IMR-90 (cell line): ENCODE results near the gene BCAS3. TPM values are rescaled to one million over a fixed set of nuclear protein-coding genes. Genes with fewer than 3 reads are reported as not detected.

Experiments
- ATAC-seq: fragments of 200-7000 bp; cut with Tn5 transposase; 2 replicates; pipeline ENCODE4 v1.9.1; 2020; ENCODE audit warnings: low read depth, mild to moderate bottlenecking, moderate library complexity
- BruUV-seq: library from RNA; stranded (reverse); fragments of 400-500 nt; replicated peaks from 2 replicates; lab custom pipeline; 2021; lab: Mats Ljungman, UMichigan
- CTCF ChIA-PET: fragments of 300-600 bp; formaldehyde crosslinking; extraction: SDS; loops from one replicate; lab custom pipeline; 2021; ENCODE audit warnings: antibody characterized with exemption; lab: Yijun Ruan, JAX
- POLR2A ChIA-PET: fragments of 300-600 bp; sonication (Branson Sonifier 250); formaldehyde crosslinking; loops from one replicate; lab custom pipeline; 2022; ENCODE audit warnings: antibody characterized with exemption; ENCODE audit not compliant: unreplicated experiment; lab: Charles Lee
- DNase-seq: peaks from one replicate; pipeline ENCODE4 v3.0.0; 2013
- H2AFZ ChIP-seq: replicated peaks from 2 replicates; pipeline ENCODE3; 2013; ENCODE audit warnings: low read length, mild to moderate bottlenecking; ENCODE audit not compliant: poor library complexity
- H2AK5ac ChIP-seq: 2 replicates; pipeline ENCODE4 v1.6.1; 2013; ENCODE audit warnings: low read depth, low read length, inconsistent platforms
- H2AK9ac ChIP-seq: replicated peaks from 2 replicates; pipeline ENCODE3; 2013; ENCODE audit warnings: mild to moderate bottlenecking, low read depth, low read length, moderate library complexity; ENCODE audit not compliant: poor library complexity
- H2BK120ac ChIP-seq: 2 replicates; pipeline ENCODE4 v1.6.1; 2013; ENCODE audit warnings: low read depth, low read length, inconsistent platforms
- H2BK15ac ChIP-seq: 3 replicates; pipeline ENCODE4 v1.6.1; 2013; ENCODE audit warnings: low read depth, low read length, inconsistent platforms
- H2BK20ac ChIP-seq: 2 replicates; pipeline ENCODE4 v1.6.1; 2013; ENCODE audit warnings: low read depth, mild to moderate bottlenecking, inconsistent platforms, low read length, moderate library complexity
- H2BK5ac ChIP-seq: 2 replicates; pipeline ENCODE4 v1.6.1; 2013; ENCODE audit warnings: mild to moderate bottlenecking, low read depth, low read length, inconsistent platforms; ENCODE audit not compliant: poor library complexity, severe bottlenecking
- H3K14ac ChIP-seq: replicated peaks from 2 replicates; pipeline ENCODE4 v1.6.1; 2013; ENCODE audit warnings: low read depth, low read length, inconsistent platforms
- H3K18ac ChIP-seq: 2 replicates; pipeline ENCODE4 v1.6.1; 2013; ENCODE audit warnings: low read depth, low read length, control low read depth
- H3K23ac ChIP-seq: 2 replicates; pipeline ENCODE4 v1.6.1; 2013; ENCODE audit warnings: low read depth, low read length, inconsistent platforms
- H3K27ac ChIP-seq: 2 replicates; pipeline ENCODE4 v1.5.1; 2013; ENCODE audit warnings: mild to moderate bottlenecking, control low read depth, low read length; ENCODE audit not compliant: insufficient read depth
- H3K27me3 ChIP-seq: 2 replicates; pipeline ENCODE4 v1.6.1; 2013; ENCODE audit warnings: low read length; ENCODE audit not compliant: control insufficient read depth, insufficient read depth
- H3K36me3 ChIP-seq: 2 replicates; pipeline ENCODE4 v1.6.1; 2013; ENCODE audit warnings: low read length, mixed read lengths; ENCODE audit not compliant: control insufficient read depth, insufficient read depth
- H3K4ac ChIP-seq: 2 replicates; pipeline ENCODE4 v1.6.1; 2013; ENCODE audit warnings: low read depth, low read length, inconsistent platforms
- H3K4me1 ChIP-seq: 2 replicates; pipeline ENCODE4 v1.6.1; 2013; ENCODE audit warnings: low read length, mixed read lengths; ENCODE audit not compliant: control insufficient read depth, insufficient read depth
- H3K4me2 ChIP-seq: 2 replicates; pipeline ENCODE4 v1.6.1; 2013; ENCODE audit warnings: low read depth, mild to moderate bottlenecking, control low read depth, low read length, moderate library complexity
- H3K4me3 ChIP-seq: 2 replicates; pipeline ENCODE4 v1.5.1; 2013; ENCODE audit warnings: low read depth, mild to moderate bottlenecking, control low read depth, low read length, moderate library complexity; ENCODE audit not compliant: insufficient read depth
- H3K56ac ChIP-seq: 2 replicates; pipeline ENCODE4 v1.6.1; 2013; ENCODE audit warnings: low read length, inconsistent platforms; ENCODE audit not compliant: insufficient read depth; ENCODE audit errors: extremely low read depth
- H3K79me1 ChIP-seq, 2 experiments: 2 replicates each; pipeline ENCODE4 v1.6.1; 2013; ENCODE audit warnings: low read length in 2 of 2, inconsistent platforms in 1 of 2, low read depth in 1 of 2
- H3K9ac ChIP-seq: 2 replicates; pipeline ENCODE4 v1.6.1; 2013; ENCODE audit warnings: low read depth, low read length, control low read depth
- H3K9me1 ChIP-seq: 2 replicates; pipeline ENCODE4 v1.6.1; 2013; ENCODE audit warnings: low read length, inconsistent platforms; ENCODE audit not compliant: insufficient read depth
- H3K9me3 ChIP-seq: 2 replicates; pipeline ENCODE4 v1.6.1; 2013; ENCODE audit warnings: low read length; ENCODE audit not compliant: control insufficient read depth, insufficient read depth
- H4K20me1 ChIP-seq: 2 replicates; pipeline ENCODE4 v1.6.1; 2013; ENCODE audit warnings: low read length, inconsistent platforms; ENCODE audit not compliant: insufficient read depth
- H4K5ac ChIP-seq: 2 replicates; pipeline ENCODE4 v1.6.1; 2013; ENCODE audit warnings: mild to moderate bottlenecking, low read depth, low read length, control low read depth
- H4K8ac ChIP-seq, 2 experiments: 2 replicates each; pipeline ENCODE4 v1.6.1; 2013; ENCODE audit warnings: low read depth in 2 of 2, low read length in 2 of 2, control low read depth in 1 of 2, inconsistent platforms in 1 of 2
- H4K91ac ChIP-seq: 2 replicates; pipeline ENCODE4 v1.6.1; 2013; ENCODE audit warnings: low read depth, low read length, inconsistent platforms; ENCODE audit not compliant: insufficient read depth
- MAZ ChIP-seq: IDR thresholded peaks from 2 replicates; pipeline ENCODE4 v1.6.1; 2012; ENCODE audit warnings: low read depth, mild to moderate bottlenecking, low read length, improper control_type of control experiment, moderate library complexity, borderline replicate concordance
- NFE2L2 ChIP-seq: fragments of 150-350 bp; IDR thresholded peaks from 2 replicates; pipeline ENCODE4 v1.6.1; 2016; ENCODE audit warnings: low read depth, mild to moderate bottlenecking, low read length
- RCOR1 ChIP-seq: IDR thresholded peaks from 2 replicates; pipeline ENCODE4 v1.6.1; 2012; ENCODE audit warnings: mild to moderate bottlenecking, low read length, improper control_type of control experiment; ENCODE audit not compliant: insufficient replicate concordance
- WGBS, 2 experiments: methylation state at CpG; one replicate each; pipeline versions ENCODE4 v1.1.5 to v1.1.7; 2013; ENCODE audit warnings: missing lambda C conversion rate in 2 of 2; ENCODE audit not compliant: insufficient read length in 1 of 2; ENCODE audit errors: extremely low coverage in 2 of 2; 5-methylcytosine and 5-hydroxymethylcytosine counted together
- dilution Hi-C: fragments of 300-500 bp; cut with HindIII; formaldehyde crosslinking; loops from one replicate; pipeline ENCODE4 v1.14.3; 2018; ENCODE audit warnings: low sequenced_read_pairs; ENCODE audit not compliant: unreplicated experiment
- in situ Hi-C: fragments of 300-500 bp; cut with MboI; formaldehyde crosslinking; loops from 3 replicates; pipeline ENCODE4 v1.14.3; 2019; ENCODE audit warnings: low sequenced_read_pairs, inconsistent platforms, mixed read lengths
- intact Hi-C: fragments of 100-400 bp; cut with micrococcal nuclease; formaldehyde crosslinking; loops from 2 replicates; pipeline ENCODE4 v1.10.0; 2022
- polyA plus RNA-seq, 3 experiments: library from polyadenylated mRNA; depleted of rRNA; stranded (reverse); fragments of >200 nt; gene quantifications; 2 replicates each; pipeline ENCODE4 v1.2.3, GENCODE V29; 2012; ENCODE audit warnings: low replicate concordance in 1 of 3
- total RNA-seq: library from RNA; depleted of rRNA; stranded (reverse); fragments of >200 nt; gene quantifications from 2 replicates; pipeline ENCODE4 v1.2.3, GENCODE V29; 2012

BCAS3 gene
- total and polyA plus RNA-seq, 2 of the 4 experiments (the other 2 are of a cell fraction), result 6.3 to 27.1 TPM

DNA sequence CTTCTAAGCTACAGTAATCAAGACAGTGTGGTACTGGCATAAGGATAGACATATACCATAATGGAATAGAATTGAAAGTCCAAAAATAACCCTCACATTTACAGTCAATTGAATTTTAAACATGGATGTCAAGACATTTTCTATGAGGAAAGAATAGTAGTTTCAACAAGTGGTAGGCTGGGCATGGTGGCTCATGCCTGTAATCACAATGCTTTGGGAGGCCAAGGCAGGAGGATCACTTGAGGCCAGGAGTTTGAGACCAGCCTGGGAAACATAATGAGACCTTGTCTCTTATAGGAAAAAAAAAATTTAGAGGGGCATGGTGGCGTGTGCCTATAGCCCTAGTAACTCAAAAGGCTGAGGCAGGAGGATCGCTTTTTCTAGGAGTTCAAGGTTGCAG, 599.2 kb downstream of the BCAS3 start:
- POLR2A ChIA-PET, result no interaction called here
- intact Hi-C loops, result no loop called here
- no peaks in the 10 kb centered on the region for H3K9me3 ChIP-seq
- no CpG with 5 or more reads among the region's 2 CpGs for WGBS, 2 experiments
- no peak overlapping the region for H3K4me3 ChIP-seq
- H2BK120ac ChIP-seq, result no peak overlapping the region
- H4K8ac ChIP-seq, result no peak overlapping the region
- CTCF ChIA-PET, result no interaction called here
- peaks cover 6% of the 10 kb centered on the region; the same call in 1 of the 2 replicates for H3K9me1 ChIP-seq
- no peak for TF ChIP-seq RCOR1
- TF ChIP-seq MAZ, result no peak
- TF ChIP-seq NFE2L2, result no peak
- H3K18ac ChIP-seq, result no peak overlapping the region
- ATAC-seq (no peak), DNase-seq (no peak)
- H3K36me3 ChIP-seq, result no peaks in the 10 kb centered on the region
- no peak overlapping the region; the same call in 2 of the 3 replicates for H2BK15ac ChIP-seq
- H3K79me1 ChIP-seq, result no peaks in the 10 kb centered on the region
- BruUV-seq, result no TSS peak
- H4K91ac ChIP-seq, result no peak overlapping the region
- in situ Hi-C loops, result no loop called here
- no peaks in the 10 kb centered on the region for H4K20me1 ChIP-seq
- no peak overlapping the region for H4K5ac ChIP-seq
- H3K9ac ChIP-seq, result no peak overlapping the region
- H2BK5ac ChIP-seq, result no peak overlapping the region
- H3K27ac ChIP-seq, result no peak overlapping the region
- no peak overlapping the region for H3K14ac ChIP-seq
- no peak overlapping the region for H2AK9ac ChIP-seq
- H3K23ac ChIP-seq, result no peak overlapping the region
- H3K4me2 ChIP-seq, result no peak overlapping the region
- H3K56ac ChIP-seq, result no peak overlapping the region
- peaks cover 10% of the 10 kb centered on the region for H3K4me1 ChIP-seq
- H2AFZ ChIP-seq, result no peak overlapping the region
- no peaks in the 10 kb centered on the region for H3K27me3 ChIP-seq
- no peak overlapping the region; the same call in 1 of the 2 replicates for H2AK5ac ChIP-seq
- dilution Hi-C loops, result no loop called here
- no peak overlapping the region for H3K4ac ChIP-seq
- no peak overlapping the region for H2BK20ac ChIP-seq
